C4-2B (cell line): ENCODE measurements around the gene CUX1.

Experiments used
- ZFX ChIP-seq: fragments of 450-650 bp; IDR thresholded peaks from 2 replicates; pipeline ENCODE4 v1.6.1; 2017
- TF ChIP-seq, protein P1 (sequence below): fragments of 450-650 bp; conservative IDR thresholded peaks from 2 replicates; pipeline ENCODE4 v1.5.1; 2017; ENCODE audit warnings: mild to moderate bottlenecking

DNA sequence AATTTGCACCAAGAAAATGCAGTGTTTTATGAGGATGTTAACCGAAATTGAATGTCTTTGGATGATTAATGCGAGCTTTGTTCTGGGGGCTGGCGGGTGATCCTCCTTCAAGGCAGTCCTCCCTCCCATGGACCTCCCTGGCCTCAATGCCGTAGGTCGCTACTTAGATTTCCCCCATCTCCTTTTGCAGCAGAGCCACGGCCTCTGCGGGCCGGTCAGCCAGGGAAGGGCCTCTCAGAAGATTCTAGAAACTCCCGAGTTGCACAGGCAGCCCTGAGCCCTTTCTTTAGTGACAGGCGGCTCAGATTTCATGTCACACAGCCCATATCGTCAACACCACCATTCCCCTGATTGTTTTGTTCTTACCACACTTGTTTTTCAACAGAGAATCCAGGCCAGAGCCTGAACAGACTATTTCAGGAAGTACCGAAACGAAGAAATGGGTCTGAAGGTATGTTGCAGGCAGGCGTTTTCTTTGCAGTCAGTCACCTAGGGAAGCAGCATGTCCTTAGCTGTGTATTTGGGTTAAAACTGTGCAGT is 381.1 kb downstream of the CUX1 start:
- TF ChIP-seq, protein P1, sequence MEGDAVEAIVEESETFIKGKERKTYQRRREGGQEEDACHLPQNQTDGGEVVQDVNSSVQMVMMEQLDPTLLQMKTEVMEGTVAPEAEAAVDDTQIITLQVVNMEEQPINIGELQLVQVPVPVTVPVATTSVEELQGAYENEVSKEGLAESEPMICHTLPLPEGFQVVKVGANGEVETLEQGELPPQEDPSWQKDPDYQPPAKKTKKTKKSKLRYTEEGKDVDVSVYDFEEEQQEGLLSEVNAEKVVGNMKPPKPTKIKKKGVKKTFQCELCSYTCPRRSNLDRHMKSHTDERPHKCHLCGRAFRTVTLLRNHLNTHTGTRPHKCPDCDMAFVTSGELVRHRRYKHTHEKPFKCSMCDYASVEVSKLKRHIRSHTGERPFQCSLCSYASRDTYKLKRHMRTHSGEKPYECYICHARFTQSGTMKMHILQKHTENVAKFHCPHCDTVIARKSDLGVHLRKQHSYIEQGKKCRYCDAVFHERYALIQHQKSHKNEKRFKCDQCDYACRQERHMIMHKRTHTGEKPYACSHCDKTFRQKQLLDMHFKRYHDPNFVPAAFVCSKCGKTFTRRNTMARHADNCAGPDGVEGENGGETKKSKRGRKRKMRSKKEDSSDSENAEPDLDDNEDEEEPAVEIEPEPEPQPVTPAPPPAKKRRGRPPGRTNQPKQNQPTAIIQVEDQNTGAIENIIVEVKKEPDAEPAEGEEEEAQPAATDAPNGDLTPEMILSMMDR: no peak
- no peak for TF ChIP-seq ZFX
